Common myeloid progenitor, CD34-positive (primary cell): ENCODE measurements around the gene PLCB4.

Experiments used
- CTCF ChIA-PET: fragments of 350-600 bp; sonication (Branson Sonifier 250); formaldehyde crosslinking; loops from one replicate; lab custom pipeline; 2021; ENCODE audit warnings: antibody characterized with exemption; lab: Charles Lee
- POLR2A ChIA-PET: fragments of 350-600 bp; sonication (Branson Sonifier 250); formaldehyde crosslinking; loops from one replicate; lab custom pipeline; 2021; ENCODE audit warnings: antibody characterized with exemption; lab: Charles Lee
- DNase-seq, 3 donors: peaks; one replicate each; pipeline versions ENCODE4 v3.0.0 to v3.0.0-alpha.2; 2013
- H3K27ac ChIP-seq, 2 experiments: 1 replicate in 1 of 2; 2 replicates in 1 of 2; pipeline ENCODE4 v1.7.0; 2013; ENCODE audit warnings: inconsistent platforms in 2 of 2, low read length in 2 of 2, mild to moderate bottlenecking in 2 of 2, low read depth in 1 of 2, moderate library complexity in 1 of 2; ENCODE audit not compliant: severe bottlenecking in 2 of 2, insufficient read depth in 1 of 2, poor library complexity in 1 of 2
- H3K27me3 ChIP-seq, 5 experiments: replicated peaks in 2 of 5; 1 replicate in 3 of 5; 2 replicates in 2 of 5; pipeline versions ENCODE4 v1.6.1 to v1.7.0; 2013; ENCODE audit warnings: low read length in 4 of 5, mild to moderate bottlenecking in 2 of 5, moderate library complexity in 2 of 5, inconsistent platforms in 1 of 5; ENCODE audit not compliant: insufficient read depth in 5 of 5, control insufficient read depth in 4 of 5
- H3K36me3 ChIP-seq, 4 experiments: 1 replicate in 2 of 4; 2 replicates in 2 of 4; pipeline versions ENCODE4 v1.6.1 to v1.7.0; 2013; ENCODE audit warnings: low read length in 3 of 4, control low read depth in 1 of 4, mild to moderate bottlenecking in 1 of 4; ENCODE audit not compliant: control insufficient read depth in 4 of 4, insufficient read depth in 4 of 4
- H3K4me1 ChIP-seq, 4 experiments: 1 replicate in 3 of 4; 2 replicates in 1 of 4; pipeline versions ENCODE4 v1.6.1 to v1.7.1; 2013; ENCODE audit warnings: low read length in 3 of 4, mild to moderate bottlenecking in 3 of 4, control low read depth in 1 of 4, inconsistent platforms in 1 of 4, moderate library complexity in 1 of 4; ENCODE audit not compliant: control insufficient read depth in 4 of 4, insufficient read depth in 4 of 4; ENCODE audit errors: control extremely low read depth in 1 of 4
- H3K4me3 ChIP-seq, 7 experiments: 1 replicate in 4 of 7; 2 replicates in 3 of 7; pipeline versions ENCODE4 v1.5.1 to v1.7.0; 2013; ENCODE audit warnings: mild to moderate bottlenecking in 7 of 7, low read length in 6 of 7, moderate library complexity in 6 of 7, inconsistent platforms in 2 of 7, low read depth in 2 of 7, control low read depth in 1 of 7; ENCODE audit not compliant: insufficient read depth in 4 of 7, control insufficient read depth in 1 of 7; ENCODE audit errors: extremely low read depth in 1 of 7
- H3K9me3 ChIP-seq, 5 experiments: 1 replicate in 4 of 5; 2 replicates in 1 of 5; pipeline versions ENCODE4 v1.6.1 to v1.7.1; 2013; ENCODE audit warnings: low read length in 4 of 5, mild to moderate bottlenecking in 2 of 5, inconsistent platforms in 1 of 5, low read depth in 1 of 5, moderate library complexity in 1 of 5; ENCODE audit not compliant: control insufficient read depth in 4 of 5, insufficient read depth in 2 of 5; ENCODE audit errors: control extremely low read depth in 1 of 5
- WGBS: methylation state at CpG from one replicate; pipeline ENCODE4 v1.1.5; 2013; ENCODE audit not compliant: insufficient coverage; 5-methylcytosine and 5-hydroxymethylcytosine counted together

PLCB4 gene

DNA sequence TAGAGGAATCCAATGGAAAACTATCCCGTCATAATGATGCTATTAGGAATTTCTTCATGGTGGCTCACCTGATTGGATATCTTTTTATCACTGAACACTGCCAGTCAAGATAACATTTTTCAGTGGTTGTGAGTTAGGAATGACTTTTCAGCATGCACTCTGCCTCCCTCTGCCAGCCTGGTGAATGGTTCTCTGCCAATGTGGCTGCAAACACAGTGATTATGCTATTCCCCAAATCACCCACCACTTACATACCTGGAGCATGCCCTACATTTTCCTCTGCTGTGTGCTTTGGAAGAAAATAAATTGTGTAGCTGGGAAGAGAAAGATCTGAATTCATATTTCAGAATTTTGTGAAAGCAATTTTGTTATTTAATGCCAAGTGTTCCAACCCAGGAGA, 342.9 kb downstream of the PLCB4 start:
- POLR2A ChIA-PET = no interaction called here
- WGBS = no CpG with 5 or more reads among the region's 1 CpG
- Histone ChIP-seq H3K27ac (no peak overlapping the region), H3K36me3 (peaks cover 3 to 14% (median 11%) of the 10 kb centered on the region in 4 experiments), H3K9me3 (no peaks in the 10 kb centered on the region), H3K27me3 (no peaks in the 10 kb centered on the region), H3K4me1 (no peaks in the 10 kb centered on the region), H3K4me3 (no peak overlapping the region)
- CTCF ChIA-PET = no interaction called here
- DNase-seq = no peak

DNA sequence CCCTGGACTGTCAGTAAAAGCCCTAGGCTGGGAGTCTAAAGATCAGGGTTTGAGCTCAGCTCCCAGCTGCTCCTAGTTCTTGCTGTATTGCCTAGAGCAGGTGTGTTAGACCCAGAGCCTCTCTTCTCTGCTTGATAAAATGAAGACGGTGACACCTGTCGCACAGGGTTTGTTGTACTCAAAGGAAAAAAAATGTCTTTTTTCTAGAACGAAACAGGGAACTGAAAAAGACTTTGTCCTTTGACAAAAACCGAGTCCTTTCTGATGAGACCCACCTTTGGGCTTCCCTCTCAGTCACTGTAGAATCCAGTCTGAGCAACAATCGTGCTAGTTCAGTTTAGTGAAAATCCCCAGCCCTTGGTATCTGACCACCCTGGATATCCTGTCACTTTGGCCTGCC, 343.4 kb downstream of the PLCB4 start:
- CTCF ChIA-PET = interaction anchor here (1.2 kb wide), 1 partner anchor 1086 kb away, joined by 3 read pairs; no protein-coding TSS in a partner anchor
- no peak overlapping the region for H3K27ac ChIP-seq
- POLR2A ChIA-PET = no interaction called here
- WGBS = 92% methylated on average over 5 of the region's 5 CpGs
- H3K36me3 ChIP-seq = peaks cover 3 to 14% (median 11%) of the 10 kb centered on the region in 4 experiments
- H3K9me3 ChIP-seq = no peaks in the 10 kb centered on the region
- no peak overlapping the region for H3K4me3 ChIP-seq
- no peak for DNase-seq
- no peaks in the 10 kb centered on the region for H3K27me3 ChIP-seq
- no peaks in the 10 kb centered on the region for H3K4me1 ChIP-seq

DNA sequence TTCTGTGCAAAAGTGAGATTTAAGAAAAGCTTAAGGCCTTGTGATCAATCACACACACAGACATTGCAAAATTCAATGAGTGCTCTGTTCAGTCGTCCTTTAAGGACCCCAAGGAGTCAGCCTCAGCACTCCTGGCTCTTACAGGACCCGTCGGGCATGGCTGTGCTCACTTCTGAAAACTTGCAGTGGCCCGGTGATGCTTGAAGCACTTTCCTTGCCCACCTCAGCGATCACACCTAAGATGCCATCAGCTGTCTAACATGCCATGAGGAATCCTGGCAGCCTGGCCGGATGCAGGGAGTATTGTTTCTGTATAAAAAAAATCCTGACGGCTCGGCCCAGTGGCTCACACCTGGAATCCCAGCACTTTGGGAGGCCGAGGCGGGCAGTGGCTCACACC, 344.1 kb downstream of the PLCB4 start:
- no peaks in the 10 kb centered on the region for H3K9me3 ChIP-seq
- peaks cover 3 to 14% (median 11%) of the 10 kb centered on the region in 4 experiments for H3K36me3 ChIP-seq
- no peak overlapping the region for H3K4me3 ChIP-seq
- ChIA-PET CTCF (interaction anchor here (1.2 kb wide), 1 partner anchor 1086 kb away, joined by 3 read pairs; no protein-coding TSS in a partner anchor), POLR2A (no interaction called here)
- H3K27me3 ChIP-seq = no peaks in the 10 kb centered on the region
- WGBS = 94% methylated on average over 7 of the region's 10 CpGs
- H3K4me1 ChIP-seq = no peaks in the 10 kb centered on the region
- H3K27ac ChIP-seq = no peak overlapping the region
- DNase-seq = no peak

DNA sequence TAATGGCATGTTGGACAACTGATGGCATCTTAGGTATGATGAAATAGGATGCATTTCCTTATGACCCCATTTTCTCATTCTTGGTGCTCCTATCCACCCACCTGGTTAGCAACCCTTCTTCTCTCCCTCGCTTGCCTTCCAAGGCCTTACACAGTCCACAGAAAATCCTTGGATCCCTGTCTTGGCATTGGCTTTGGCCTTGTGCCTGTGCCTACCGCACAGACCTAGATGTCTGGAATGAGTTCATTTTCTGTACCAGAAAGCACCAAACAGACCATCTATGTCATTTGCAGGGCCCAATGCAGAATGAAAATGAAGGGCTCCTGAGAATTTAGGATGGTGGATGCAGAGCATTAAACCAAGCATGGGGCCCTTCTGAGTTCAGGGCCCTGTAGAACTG, 346.5 kb downstream of the PLCB4 start:
- WGBS = 88% methylated on average over 1 of the region's 2 CpGs
- no peak for DNase-seq
- H3K4me1 ChIP-seq = no peaks in the 10 kb centered on the region
- H3K27ac ChIP-seq = no peak overlapping the region
- POLR2A ChIA-PET = no interaction called here
- no peak overlapping the region for H3K4me3 ChIP-seq
- H3K9me3 ChIP-seq = no peaks in the 10 kb centered on the region
- H3K36me3 ChIP-seq = peaks cover 0 to 12% (median 7%) of the 10 kb centered on the region in 4 experiments
- no peaks in the 10 kb centered on the region for H3K27me3 ChIP-seq
- CTCF ChIA-PET = interaction anchor here (1.1 kb wide), 1 partner anchor 193 kb away, joined by 3 read pairs; no protein-coding TSS in a partner anchor

DNA sequence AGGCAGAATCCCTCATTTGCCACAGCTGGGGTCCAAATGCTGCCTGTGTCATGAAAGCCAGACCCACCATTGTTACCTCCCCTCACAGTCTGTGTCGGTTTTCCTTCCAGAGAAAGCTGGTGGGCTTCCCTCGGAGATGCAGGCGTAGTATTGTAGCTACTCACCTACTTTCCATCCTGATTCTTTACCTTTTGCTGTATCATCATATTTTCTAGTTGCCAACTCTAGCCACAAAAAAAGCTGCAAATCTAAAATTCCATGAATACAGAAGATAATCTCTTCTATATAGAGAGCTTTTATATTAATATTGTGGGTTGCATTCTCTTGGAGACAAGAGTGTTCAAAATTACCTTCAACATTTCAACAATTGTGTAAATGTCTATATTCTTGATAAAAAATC, 347.5 kb downstream of the PLCB4 start:
- no peak overlapping the region for H3K27ac ChIP-seq
- POLR2A ChIA-PET = no interaction called here
- H3K4me1 ChIP-seq = no peaks in the 10 kb centered on the region
- H3K4me3 ChIP-seq = no peak overlapping the region
- H3K9me3 ChIP-seq = no peaks in the 10 kb centered on the region
- peaks cover 0 to 14% (median 11%) of the 10 kb centered on the region in 4 experiments for H3K36me3 ChIP-seq
- WGBS = no CpG with 5 or more reads among the region's 3 CpGs
- no peaks in the 10 kb centered on the region for H3K27me3 ChIP-seq
- no peak for DNase-seq
- CTCF ChIA-PET = interaction anchor here (0.7 to 1.1 kb wide), 2 partner anchors 11 to 192 kb away, joined by 3 to 4 read pairs; no protein-coding TSS in a partner anchor

DNA sequence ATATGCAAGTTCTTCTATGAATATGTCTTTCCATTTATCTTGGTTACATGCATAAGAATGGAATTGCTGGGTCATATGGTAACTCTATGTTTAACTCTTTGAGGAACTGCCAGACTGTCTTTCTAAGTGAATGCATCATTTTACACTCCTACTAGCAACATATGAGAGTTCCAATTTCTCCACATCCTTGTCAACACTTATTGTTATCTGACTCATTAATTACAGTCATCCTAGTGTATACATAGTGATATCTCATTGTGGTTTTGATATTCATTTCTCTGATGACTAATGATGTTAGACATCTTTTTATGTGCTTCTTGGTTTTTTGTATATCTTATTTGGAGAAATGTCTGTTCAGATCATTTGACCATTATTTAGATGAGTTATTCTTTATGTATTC, 348.8 kb downstream of the PLCB4 start:
- ChIA-PET POLR2A (no interaction called here), CTCF (no interaction called here)
- no peaks in the 10 kb centered on the region for H3K27me3 ChIP-seq
- H3K27ac ChIP-seq = no peak overlapping the region
- H3K9me3 ChIP-seq = no peaks in the 10 kb centered on the region
- H3K4me1 ChIP-seq = no peaks in the 10 kb centered on the region
- no peak overlapping the region for H3K4me3 ChIP-seq
- H3K36me3 ChIP-seq = peaks cover 0 to 17% (median 14%) of the 10 kb centered on the region in 4 experiments
- no peak for DNase-seq

DNA sequence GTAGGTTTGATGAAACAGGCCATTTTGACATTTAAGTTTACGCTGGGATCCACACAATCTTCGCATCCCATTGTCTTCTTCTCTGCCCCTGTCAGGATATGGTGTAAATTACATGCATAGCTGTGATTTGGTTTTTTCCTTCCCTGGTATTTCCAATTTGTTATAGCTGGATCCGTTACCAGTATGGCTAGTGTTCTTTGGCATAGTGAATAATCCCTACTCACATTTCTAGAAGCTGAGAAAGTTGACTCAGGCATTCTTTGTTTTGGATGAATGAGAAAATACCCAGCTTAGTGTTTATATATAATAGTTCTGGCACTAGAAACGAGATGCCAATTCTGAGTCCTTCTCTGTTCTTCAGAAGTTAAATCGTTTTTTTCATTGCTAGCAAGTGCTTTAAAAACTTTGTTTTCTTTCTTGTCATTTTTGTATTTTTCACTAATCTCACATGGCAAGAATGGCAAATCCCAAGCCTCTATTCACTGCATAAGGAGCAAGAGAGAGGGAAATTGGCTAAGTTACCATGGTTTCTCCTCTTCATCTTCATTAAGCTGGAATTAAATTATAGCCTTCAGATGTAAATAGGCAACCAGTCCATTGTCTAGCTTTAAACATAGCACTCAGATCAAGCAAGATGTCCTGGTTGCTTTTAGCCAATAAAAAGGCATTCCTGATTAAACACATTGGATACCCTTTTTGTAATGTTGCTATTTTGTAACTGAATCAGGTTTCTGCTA, 353.6 kb downstream of the PLCB4 start:
- CTCF ChIA-PET = interaction anchor here (1.0 to 1.1 kb wide), 2 partner anchors 14 to 186 kb away, joined by 3 to 4 read pairs; no protein-coding TSS in a partner anchor
- Histone ChIP-seq H3K4me3 (no peak overlapping the region), H3K27me3 (no peaks in the 10 kb centered on the region), H3K4me1 (no peaks in the 10 kb centered on the region), H3K36me3 (peaks cover 1 to 27% (median 10%) of the 10 kb centered on the region in 4 experiments), H3K9me3 (no peaks in the 10 kb centered on the region), H3K27ac (no peak overlapping the region)
- WGBS = 100% methylated on average over 3 of the region's 5 CpGs
- no peak for DNase-seq
- POLR2A ChIA-PET = no interaction called here
